K562 treated with DMSO at 1 percent for 12 hours (cell line): ENCODE results near the gene TPR. TPM values are rescaled to one million over a fixed set of nuclear protein-coding genes. Genes with fewer than 3 reads are reported as not detected.

ENCODE experiments used
- total RNA-seq: library from RNA; unstranded; fragments of 300-600 nt; gene quantifications from 2 replicates; pipeline ENCODE4 v1.2.3, GENCODE V29; 2022; ENCODE audit not compliant: insufficient read depth

TPR gene
- total RNA-seq, result 13.3 and 52.5 TPM in 2 replicates

GRCh38 chr1:186375152-186375928 is at the start of gene TPR, which contains the start of gene ODR4:
TSS of gene TPR (minus strand) at chr1:186375253. CDS start at chr1:186375028, 225 bp downstream.
TSS of gene ODR4 (plus strand) at chr1:186375838. CDS start at chr1:186379786, 3,948 bp downstream.

GRCh38 chr1:186295980-186296379 is 79.1 kb downstream of the TPR start, which contains the start of gene PRG4:
TSS of gene PRG4 (plus strand) at chr1:186296279.

Other genes with a start within 250 kb of the TPR start
- gene PRG4, start 79.0 kb downstream of the TPR start, total RNA-seq, result not detected in 2 replicates
- 3.1 and 11.2 TPM in 2 replicates for gene ODR4, start 585 bp upstream of the TPR start, total RNA-seq
- not detected in 2 replicates for gene PDC, start 85.9 kb upstream of the TPR start, total RNA-seq